ENCODE results near the gene DSCAML1.

DSCAML1 gene

GRCh38 chr11:117701781-117702180 lies 95.2 kb downstream of the DSCAML1 start:
- ChIA-PET POLR2A (no interaction called here), CTCF (no interaction called here)
- TF ChIP-seq CTCF (IDR thresholded peaks at IDR 0.05; ENCODE audit: insufficient read depth, low read length, missing control alignments): no peak
- DNase-seq (ENCODE audit: low read depth, low spot score): no peak
- no peak overlapping the region for H3K4me3 ChIP-seq (ENCODE audit: low read depth, low read length)

DNA sequence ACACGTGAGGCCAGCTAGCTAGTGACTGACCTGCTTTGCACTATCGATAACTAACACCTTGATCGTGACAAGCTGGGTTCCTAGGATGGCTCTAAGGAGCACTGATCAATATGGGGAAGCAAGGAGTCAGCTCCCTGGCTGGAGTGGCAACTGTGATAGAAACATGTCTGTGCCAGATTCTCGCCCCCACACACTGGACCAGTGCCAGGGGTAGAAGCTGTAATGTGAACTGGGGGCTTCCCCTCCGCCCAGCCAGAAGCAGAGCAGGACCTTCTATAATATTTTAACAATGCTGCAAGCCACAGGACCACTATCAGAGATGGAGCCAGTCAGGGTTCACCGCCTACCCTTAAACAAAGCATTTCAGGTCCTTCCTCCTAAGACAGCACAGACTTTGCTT lies 96.5 kb downstream of the DSCAML1 start:
- no peak for DNase-seq (ENCODE audit: low read depth, low spot score)
- no peak overlapping the region for H3K4me3 ChIP-seq (ENCODE audit: low read depth, low read length)
- TF ChIP-seq CTCF (IDR thresholded peaks at IDR 0.05; ENCODE audit: insufficient read depth, low read length, missing control alignments): no peak
- CTCF ChIA-PET: no interaction called here
- POLR2A ChIA-PET: no interaction called here

- DNase-seq (ENCODE audit: low read depth, low spot score): no peak
Measured at GRCh38 chr11:117697319-117697718, 99.7 kb downstream of the DSCAML1 start.

GRCh38 chr11:117696540-117696939 lies 100.5 kb downstream of the DSCAML1 start:
- DNase-seq (ENCODE audit: low read depth, low spot score): no peak
- TF ChIP-seq CTCF (IDR thresholded peaks at IDR 0.05; ENCODE audit: insufficient read depth, low read length, missing control alignments): no peak
- ChIA-PET POLR2A (no interaction called here), CTCF (interaction anchor here (1.3 kb wide), 1 partner anchor 271 kb away, joined by 3 read pairs; no protein-coding TSS in a partner anchor)
- H3K4me3 ChIP-seq (ENCODE audit: low read depth, low read length): no peak overlapping the region

More at GRCh38 chr11:117697319-117697718, 99.7 kb downstream of the DSCAML1 start:
- no peak for TF ChIP-seq CTCF (IDR thresholded peaks at IDR 0.05; ENCODE audit: insufficient read depth, low read length, missing control alignments)
- POLR2A ChIA-PET: no interaction called here
- no peak overlapping the region for H3K4me3 ChIP-seq (ENCODE audit: low read depth, low read length)
- CTCF ChIA-PET: no interaction called here

GRCh38 chr11:117693344-117693743 lies 103.7 kb downstream of the DSCAML1 start:
- POLR2A ChIA-PET: no interaction called here
- CTCF ChIA-PET: no interaction called here
- TF ChIP-seq CTCF (IDR thresholded peaks at IDR 0.05; ENCODE audit: insufficient read depth, low read length, missing control alignments): no peak
- H3K4me3 ChIP-seq (ENCODE audit: low read depth, low read length): no peak overlapping the region
- DNase-seq (ENCODE audit: low read depth, low spot score): no peak

DNA sequence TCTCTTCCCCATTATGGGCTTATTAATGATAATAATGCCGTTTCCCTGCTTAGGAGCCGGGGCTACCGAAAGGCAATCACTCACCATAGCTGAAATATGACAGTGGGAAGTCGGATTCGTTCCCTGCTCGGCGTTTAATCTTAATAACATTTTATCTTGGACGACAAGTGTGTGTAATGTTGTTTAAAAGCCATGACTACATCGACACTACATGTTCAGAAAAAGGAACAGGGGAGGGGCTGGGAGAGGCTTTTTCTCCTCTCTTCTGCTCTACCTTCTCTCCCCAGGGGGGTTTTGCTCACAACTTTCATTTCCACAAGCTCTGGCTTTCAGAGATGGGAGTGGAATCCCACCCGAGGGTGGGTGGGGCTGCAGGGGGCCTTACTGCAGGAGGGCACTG lies 105.5 kb downstream of the DSCAML1 start:
- CTCF ChIA-PET: no interaction called here
- POLR2A ChIA-PET: no interaction called here

More for the DNA sequence above, 105.5 kb downstream of the DSCAML1 start:
- H3K4me3 ChIP-seq (ENCODE audit: low read depth, low read length): no peak overlapping the region
- TF ChIP-seq CTCF (IDR thresholded peaks at IDR 0.05; ENCODE audit: insufficient read depth, low read length, missing control alignments): no peak
- no peak for DNase-seq (ENCODE audit: low read depth, low spot score)
